ENCODE results near the gene PRUNE2.

DNA sequence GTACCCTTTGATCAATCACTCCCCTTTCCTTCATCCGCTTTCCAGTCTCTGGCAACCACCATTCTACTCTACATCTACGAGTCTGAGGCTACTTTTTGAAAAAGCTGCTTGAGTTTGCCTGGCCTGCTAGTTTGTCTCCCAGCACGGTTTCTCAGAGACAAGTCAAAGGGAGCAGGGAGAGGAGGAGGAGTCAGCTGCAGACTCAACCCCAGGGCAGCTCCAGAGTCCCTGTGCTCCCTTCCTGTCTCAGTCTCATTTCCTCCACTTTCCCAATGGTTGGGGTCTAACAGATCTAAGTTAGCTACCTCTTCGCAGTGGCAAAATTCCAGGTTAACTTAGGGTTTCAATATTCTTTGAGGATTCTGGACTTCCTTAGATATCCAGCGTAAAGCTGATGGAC, 221.7 kb downstream of the PRUNE2 start:
- no peak for TF ChIP-seq CTCF (IDR thresholded peaks at IDR 0.05; ENCODE audit: insufficient read depth, low read length)
- TF ChIP-seq REST (IDR thresholded peaks at IDR 0.05; ENCODE audit: insufficient replicate concordance, low read depth): no peak

Measured in HL-60 (cell line).